Measurements from ENCODE around the gene ITGBL1. TPM values are rescaled to one million over a fixed set of nuclear protein-coding genes. Genes with fewer than 3 reads are reported as not detected.

The ITGBL1 gene
- total RNA-seq, 1 donor from 2014 or later = 5.0 TPM

- DNase-seq (ENCODE audit: low read depth in 2 of 2) = no peak
These were observed 112.8 kb downstream of the ITGBL1 start for GRCh38 chr13:101565317-101565716.

DNA sequence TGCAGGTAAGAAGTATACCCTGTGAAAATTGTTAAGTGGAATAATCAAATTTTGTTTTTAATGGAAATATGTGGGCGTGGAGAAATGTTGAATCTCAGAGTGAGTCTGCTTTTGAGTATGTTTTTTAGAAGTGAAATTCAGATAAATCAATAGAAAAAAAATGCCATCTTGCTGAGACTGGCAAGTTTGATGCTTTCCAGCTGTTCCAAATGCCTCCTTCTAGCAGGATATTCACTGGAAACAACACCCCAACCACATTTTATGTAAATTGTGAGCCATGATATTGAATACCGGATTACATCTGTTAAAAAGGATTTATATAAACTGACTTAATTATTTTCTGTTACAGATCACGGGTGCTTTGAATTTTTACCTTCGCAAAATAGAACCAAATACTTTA, 115.4 kb downstream of the ITGBL1 start:
- DNase-seq (ENCODE audit: low read depth in 2 of 2) = no peak

GRCh38 chr13:101569807-101570206, 117.3 kb downstream of the ITGBL1 start:
- DNase-seq (ENCODE audit: low read depth in 2 of 2) = no peak

DNA sequence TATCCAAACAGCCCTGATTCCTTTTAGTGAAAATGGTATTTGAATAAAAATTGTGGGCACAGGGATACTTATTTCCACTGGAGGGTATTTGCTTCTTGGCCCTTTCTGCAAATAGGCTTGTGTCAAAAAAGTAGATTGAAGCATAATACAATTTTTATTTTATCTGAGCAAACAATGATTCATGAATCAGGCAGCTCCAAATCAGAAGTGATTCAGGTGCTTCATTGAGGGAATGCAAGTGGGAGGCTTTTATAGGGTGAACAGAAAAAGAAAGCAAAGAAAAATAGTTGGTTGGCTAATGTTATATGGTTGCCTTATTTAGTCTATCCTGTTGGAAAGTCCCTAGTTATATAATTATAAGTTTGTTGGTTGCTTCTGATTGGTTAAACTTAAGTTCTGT, 117.9 kb downstream of the ITGBL1 start:
- peak in 1 of 2 donors; percentile 4 for DNase-seq (ENCODE audit: low read depth in 2 of 2)

DNA sequence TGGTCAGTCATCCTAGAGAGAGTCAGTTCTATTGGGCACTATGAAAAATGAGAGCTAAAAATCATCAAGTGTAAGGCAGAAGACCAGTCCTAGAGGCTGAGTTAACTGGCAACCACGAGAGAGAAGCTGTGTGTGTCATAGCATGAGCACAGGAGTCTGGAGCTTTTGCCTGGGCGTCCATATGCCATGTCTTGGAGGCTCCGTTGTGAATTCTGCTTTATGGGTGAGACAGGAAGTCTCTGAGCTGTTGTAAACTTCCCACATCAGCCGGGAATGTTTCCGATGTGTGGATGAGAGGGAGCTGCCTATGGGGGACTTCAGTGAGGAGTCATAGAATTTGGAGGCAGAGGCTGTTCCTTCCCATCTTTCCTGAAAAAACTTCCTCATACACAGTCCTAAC, 120.0 kb downstream of the ITGBL1 start:
- peak; percentile 5 to 75 for DNase-seq (ENCODE audit: low read depth in 2 of 2)

DNA sequence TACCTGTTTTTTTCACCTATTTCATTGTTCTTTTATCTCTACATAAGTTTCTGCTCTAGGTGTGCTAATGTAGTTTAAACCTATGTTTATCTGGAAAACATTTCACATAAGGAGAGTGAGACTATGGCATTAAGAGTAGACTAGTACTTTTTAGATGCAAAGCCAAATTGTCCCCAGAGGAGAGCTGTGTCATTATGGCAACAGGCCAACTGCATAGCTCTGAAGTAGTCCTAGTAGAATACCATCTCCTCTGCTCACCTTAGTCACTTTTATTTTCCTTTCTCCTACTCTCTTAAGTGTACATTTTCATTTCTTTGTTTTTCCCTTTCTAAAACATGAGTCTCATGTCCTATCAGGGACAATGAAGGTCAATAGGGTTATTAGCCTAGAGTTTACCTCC, 123.1 kb downstream of the ITGBL1 start:
- DNase-seq (ENCODE audit: low read depth in 2 of 2) = peak; percentile 27 to 31

DNA sequence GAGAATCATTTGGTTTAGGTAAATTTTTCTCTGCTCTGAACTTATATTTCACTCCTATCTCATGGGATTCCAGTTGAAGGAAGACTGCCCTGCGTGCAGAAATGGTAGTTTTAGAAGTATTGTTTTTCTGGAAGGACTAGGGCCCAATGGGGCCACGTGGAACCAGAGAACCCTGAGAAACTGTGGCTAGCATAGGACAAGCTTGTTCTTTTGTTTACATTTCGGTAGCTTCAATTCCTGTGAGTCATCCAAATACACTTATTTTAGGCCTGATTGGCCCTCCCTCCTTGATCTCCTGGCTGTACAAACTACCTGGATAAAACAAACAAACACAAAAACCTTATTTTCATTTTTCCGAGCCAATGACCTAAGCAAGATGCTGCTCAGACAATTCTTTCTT, 124.0 kb downstream of the ITGBL1 start:
- DNase-seq (ENCODE audit: low read depth in 2 of 2) = peak in 1 of 2 donors; percentile 92

GRCh38 chr13:101576977-101577376, 124.5 kb downstream of the ITGBL1 start:
- peak in 1 of 2 donors; percentile 24 for DNase-seq (ENCODE audit: low read depth in 2 of 2)

GRCh38 chr13:101579281-101579802, 126.9 kb downstream of the ITGBL1 start:
- DNase-seq (ENCODE audit: low read depth in 2 of 2) = peak; percentile 49 to 60

DNA sequence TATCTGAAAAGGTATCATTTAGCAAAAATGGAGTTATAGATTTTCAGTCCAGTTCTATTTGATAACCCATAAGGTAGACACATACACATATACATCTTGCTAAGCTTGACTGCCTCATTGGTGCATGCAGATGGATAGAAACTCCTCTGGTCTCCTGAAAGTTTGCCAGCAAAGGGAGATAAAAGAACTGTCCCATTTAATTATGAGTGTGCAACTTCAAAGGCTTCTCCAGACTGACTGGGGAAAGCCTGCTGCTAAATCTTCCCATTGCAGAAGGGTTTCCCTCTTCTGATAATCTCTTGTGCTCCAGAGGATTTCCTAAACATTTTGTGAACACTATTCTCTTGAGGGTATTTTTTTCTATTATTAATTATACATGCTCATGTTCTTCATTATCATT, 131.9 kb downstream of the ITGBL1 start:
- no peak for DNase-seq (ENCODE audit: low read depth in 2 of 2)

GRCh38 chr13:101590479-101590878, 138.0 kb downstream of the ITGBL1 start:
- no peak for DNase-seq (ENCODE audit: low read depth in 2 of 2)

DNA sequence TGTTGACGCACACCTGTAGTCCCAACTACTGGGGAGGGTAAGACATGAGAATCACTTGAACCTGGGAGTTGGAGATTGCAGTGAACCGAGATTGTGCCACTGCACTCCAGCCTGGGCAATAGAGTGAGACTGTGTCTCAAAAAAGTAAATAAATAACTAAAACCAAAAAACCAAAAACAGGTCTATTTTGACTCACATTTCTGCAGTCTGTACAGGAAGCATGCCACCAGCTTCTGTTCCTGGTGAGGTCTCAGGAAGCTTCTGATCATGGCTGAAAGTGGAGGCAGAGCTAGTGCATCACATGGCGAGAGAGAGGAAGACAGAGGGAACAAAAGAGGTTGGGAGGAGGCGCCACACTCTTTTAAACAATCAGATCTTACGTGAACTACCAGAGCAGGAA, 142.5 kb downstream of the ITGBL1 start:
- DNase-seq (ENCODE audit: low read depth in 2 of 2) = no peak

DNA sequence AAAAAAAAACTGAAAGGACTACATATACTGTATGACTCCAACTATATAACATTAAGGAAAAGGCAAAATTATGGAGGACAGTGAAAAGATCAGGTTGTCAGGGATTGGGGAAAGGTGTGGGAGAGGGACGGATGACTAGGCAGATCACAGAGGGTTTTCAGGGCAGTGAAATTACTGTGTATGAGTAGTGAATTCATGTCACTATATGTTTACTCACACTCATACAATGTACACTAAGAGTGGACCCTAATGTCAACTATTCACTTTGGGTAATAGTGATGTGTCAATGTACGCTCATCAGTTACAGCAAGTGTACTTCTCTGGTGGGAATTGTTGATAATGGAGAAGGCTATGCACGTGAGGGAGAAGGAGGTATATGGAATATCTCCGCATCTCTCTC, 144.3 kb downstream of the ITGBL1 start:
- DNase-seq (ENCODE audit: low read depth in 2 of 2) = no peak

GRCh38 chr13:101611491-101612475, 159.3 kb downstream of the ITGBL1 start:
- DNase-seq (ENCODE audit: low read depth in 2 of 2) = no peak

GRCh38 chr13:101612735-101613134, 160.3 kb downstream of the ITGBL1 start:
- no peak for DNase-seq (ENCODE audit: low read depth in 2 of 2)

- DNase-seq (ENCODE audit: low read depth in 2 of 2) = no peak
These were observed 162.0 kb downstream of the ITGBL1 start for GRCh38 chr13:101614491-101614890.

- no peak for DNase-seq (ENCODE audit: low read depth in 2 of 2)
These were observed 166.1 kb downstream of the ITGBL1 start for GRCh38 chr13:101618440-101619187.

DNA sequence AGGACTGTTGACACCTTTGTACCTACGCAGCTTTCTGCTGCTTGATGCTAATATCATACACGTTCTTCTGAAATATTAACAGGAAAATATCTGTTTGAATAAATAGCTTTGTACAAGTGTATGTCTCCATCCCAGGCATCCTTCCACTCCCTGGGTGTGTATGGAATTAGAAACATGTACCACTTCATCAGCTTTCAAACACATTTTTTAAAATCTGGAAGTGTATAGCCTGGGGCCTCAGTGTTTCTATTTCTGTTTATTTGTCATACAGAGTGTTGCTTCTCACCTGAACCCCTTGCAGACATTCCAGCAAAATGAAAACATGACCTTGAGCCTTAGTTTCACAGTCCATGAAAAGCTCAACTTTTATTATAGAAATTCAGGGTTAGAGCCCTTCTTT, 168.6 kb downstream of the ITGBL1 start:
- no peak for DNase-seq (ENCODE audit: low read depth in 2 of 2)

DNA sequence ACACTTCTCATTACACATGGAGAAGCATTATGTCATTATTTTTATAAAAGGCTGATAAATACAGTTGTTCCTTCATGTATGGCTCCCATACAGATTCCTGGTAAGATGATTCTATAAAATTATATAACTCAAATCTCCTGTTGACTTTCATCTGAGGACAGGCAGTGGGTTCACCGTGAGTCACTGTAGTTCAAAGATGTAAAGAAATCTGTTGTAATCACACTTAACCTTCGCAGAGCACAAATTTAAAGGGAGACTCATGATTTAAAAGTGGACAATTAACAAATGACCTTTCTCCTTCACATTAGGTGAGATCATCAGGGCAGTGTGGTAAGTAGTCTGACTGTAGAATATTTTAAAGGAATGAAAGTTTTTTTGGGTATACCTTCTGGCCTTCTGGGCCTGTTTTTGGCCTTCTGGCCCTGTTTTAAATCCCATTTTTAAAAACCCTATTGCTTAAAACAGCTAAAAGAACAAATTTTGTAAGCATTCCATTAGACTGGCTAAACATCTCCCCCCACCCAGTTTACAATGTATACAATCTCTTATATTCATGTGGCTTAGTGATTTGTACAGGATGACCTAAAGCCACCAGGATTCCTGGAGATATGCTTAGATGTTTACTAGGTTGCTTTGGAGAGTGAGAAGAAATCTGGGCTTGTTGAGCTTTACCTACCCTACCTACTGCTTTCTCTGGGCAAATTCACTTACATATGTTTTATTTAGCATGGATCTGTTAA, 171.2 kb downstream of the ITGBL1 start:
- DNase-seq (ENCODE audit: low read depth in 2 of 2) = peak; percentile 36 to 40

DNA sequence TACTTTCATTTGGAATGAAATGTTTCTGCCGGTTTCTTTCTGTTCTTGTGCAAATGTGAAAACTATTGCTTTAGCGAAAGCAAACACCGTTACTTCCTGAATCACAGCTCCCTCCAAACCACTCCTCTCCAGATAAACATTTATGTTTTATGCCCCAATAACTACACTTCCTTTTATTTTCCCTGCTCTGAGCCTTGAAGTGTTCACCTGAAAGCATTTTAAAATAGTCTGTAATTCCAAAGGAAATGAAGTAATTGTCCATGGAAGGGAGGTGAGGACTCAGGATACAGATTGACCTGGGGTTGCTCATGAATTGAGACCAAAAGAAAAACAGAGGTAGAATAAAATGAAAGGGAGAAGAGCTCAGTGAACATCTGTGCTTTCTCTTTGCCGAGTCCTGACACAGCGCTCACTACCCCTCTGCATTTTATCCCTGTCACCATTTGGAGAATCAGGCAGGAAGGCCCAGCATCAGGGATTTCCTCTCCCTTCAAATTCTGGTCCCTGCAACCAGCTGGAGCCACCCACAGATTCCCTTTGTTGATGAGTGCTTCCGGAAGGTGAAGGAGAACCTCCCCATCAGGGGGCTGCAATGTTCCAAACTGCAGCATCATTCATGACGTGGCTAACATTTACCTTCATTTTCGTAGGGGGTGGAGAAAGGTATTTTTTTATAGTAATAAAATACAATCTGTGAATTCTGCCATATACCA, 171.9 kb downstream of the ITGBL1 start:
- DNase-seq (ENCODE audit: low read depth in 2 of 2) = peak; percentile 40 to 73

DNA sequence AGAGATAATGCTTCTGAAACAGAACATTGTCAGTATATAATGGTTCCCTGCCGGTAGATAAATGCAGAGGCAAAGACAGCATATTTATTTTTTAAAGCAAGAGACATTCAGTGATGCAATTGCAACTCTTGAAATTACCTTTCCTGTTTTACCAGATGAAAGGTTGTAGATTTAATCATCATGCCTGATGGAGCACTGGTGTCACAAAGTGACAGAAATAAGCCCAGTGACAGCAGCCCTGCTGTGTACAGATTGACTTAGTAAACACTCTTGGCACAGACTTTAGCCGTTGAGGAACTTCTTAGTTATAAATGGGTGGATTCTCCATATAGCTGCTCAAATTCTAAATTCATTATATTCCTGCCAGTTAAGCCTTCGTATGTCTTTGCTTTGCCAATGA, 172.5 kb downstream of the ITGBL1 start:
- no peak for DNase-seq (ENCODE audit: low read depth in 2 of 2)

All from lung microvascular endothelial cell (primary cell).